ENCODE data around the gene GALK2.
A peak's percentile ranks its signal among the peaks of the same experiment; 100 is the strongest.
"Not testable (repeated sequence)": the region's sequence is repeated elsewhere in the genome, so short reads cannot be mapped to it uniquely, and the experiment has no call there.

GALK2 gene

DNA sequence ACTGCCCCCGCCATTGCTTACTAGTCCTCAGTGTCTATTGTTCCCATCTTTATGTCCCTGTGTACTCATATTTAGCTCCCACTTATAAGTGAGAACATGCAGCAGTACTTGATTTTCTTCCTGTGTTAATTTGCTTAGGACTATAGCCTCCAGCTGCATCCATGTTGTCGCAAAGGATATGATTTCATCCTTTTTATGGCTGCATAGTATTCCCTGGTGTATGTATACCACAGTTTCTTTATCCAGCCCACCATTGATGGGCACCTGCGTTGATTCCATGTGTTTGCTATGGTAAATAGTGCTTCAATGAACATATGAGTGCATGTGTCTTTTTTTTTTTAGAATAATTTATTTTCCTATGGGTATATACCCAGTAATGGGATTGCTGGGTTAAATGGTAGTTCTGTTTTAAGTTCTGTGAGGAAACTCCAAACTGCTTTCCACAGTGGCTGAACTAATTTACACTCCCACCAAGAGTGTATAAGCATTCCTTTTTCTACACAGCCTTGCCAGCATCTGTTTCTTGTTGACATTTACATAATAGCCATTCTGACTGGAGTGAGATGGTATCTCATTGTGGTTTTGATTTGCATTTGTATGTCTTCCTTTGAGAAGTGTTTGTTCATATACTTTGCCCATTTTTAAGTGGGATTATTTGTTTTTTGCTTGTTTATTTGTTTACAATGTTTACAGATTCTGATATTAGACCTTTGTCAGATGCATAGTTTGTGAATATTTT, 53.7 kb downstream of the GALK2 start:
- no peak for DNase-seq (ENCODE audit: low read depth)

DNA sequence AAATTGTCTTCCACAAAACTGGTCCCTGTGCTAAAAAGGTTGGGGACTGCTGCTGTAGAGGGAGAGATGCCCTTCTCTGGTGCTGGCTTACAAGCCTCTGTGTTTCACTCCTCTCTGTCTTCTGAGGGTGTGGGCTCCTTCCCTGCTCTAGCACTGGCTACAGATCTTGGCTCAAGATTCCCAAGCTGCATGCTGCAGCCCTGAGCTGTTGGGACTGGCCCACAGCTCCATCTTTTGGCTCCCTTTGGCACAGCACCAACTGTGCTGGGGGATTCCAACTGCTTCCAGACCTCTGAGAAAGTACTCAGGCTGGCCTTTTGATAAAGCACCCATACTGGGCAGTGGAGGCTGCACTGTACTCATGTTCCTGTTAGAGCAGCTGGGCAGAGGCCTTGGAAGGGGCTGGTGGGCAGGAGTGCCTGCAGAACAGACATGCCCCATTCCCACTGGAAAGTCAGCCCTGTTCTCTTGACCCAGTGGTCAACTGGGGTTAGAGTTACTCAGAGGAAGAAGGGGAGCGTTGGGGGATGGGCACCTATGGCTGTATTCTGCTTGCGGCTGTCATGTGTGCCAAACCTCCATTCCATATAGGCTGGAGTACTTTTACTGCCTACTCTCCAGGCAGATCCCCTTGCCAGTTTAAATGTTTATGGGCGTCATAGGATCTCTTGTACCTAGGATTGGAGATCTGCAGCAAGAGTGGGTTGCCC, 55.7 kb downstream of the GALK2 start:
- DNase-seq (ENCODE audit: low read depth): no peak

GRCh38 chr15:49227602-49228001, 57.6 kb downstream of the GALK2 start:
- no peak for DNase-seq (ENCODE audit: low read depth)

GRCh38 chr15:49229922-49230321, 59.9 kb downstream of the GALK2 start:
- no peak for DNase-seq (ENCODE audit: low read depth)

DNA sequence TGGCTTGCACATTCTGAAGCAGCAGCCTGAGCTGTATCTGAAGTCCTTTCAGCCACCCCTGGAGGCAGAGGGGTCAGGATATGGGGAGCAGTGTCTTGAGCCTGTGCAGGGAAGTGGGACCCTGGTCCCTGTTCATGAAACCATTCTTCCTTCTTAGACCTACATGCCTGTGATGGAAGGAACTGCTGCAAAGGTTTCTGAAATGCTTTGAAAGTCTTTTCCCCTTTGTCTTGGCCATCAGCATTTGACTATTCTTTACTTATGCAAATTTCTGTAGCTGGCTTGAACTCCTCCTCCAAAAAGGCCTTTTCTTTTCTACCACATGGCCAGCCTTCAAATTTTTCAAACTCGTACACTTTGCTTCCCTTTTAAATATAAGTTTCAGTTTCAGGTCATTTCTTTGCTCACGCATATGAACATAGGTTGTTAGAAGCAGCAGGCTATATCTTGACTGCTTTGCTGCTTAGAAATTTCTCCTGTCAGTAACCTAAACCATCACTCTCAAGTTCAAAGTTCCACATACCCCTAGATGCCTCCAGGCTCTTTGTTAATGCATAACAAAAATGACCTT, 62.3 kb downstream of the GALK2 start:
- DNase-seq (ENCODE audit: low read depth): no peak

- peak; percentile 9 for DNase-seq (ENCODE audit: low read depth)
These were observed 65.5 kb downstream of the GALK2 start for GRCh38 chr15:49235446-49236124.

- no peak for DNase-seq (ENCODE audit: low read depth)
These were observed 66.8 kb downstream of the GALK2 start for GRCh38 chr15:49236869-49237268.

GRCh38 chr15:49238342-49238741, 68.3 kb downstream of the GALK2 start:
- no peak for DNase-seq (ENCODE audit: low read depth)

GRCh38 chr15:49239105-49239504, 69.1 kb downstream of the GALK2 start:
- no peak for DNase-seq (ENCODE audit: low read depth)

DNA sequence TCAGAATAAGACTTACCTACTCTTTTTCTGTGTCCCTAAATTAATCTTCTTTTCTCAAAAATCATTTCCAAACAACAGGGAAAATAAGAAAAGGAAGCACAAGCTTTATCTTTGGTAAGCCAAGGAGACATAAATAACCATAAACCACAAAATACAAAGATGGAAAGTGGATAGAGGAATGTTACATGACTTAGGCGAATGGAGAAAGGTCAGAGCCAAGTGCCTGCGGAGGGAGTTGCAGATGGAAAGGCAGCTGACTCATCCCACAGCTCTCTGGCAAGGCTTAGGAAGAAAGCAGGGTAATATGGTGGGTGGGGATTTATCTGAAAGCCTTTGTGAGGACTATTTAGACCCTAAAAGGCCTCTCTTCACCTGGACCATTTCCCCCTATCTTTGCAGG, 72.8 kb downstream of the GALK2 start:
- DNase-seq (ENCODE audit: low read depth): no peak

GRCh38 chr15:49247556-49248110, 77.6 kb downstream of the GALK2 start:
- no peak for DNase-seq (ENCODE audit: low read depth)

GRCh38 chr15:49248291-49248690, 78.2 kb downstream of the GALK2 start:
- DNase-seq (ENCODE audit: low read depth): no peak

- DNase-seq (ENCODE audit: low read depth): no peak
These were observed 86.1 kb downstream of the GALK2 start for GRCh38 chr15:49255966-49256759.

GRCh38 chr15:49265117-49265516, 95.1 kb downstream of the GALK2 start:
- DNase-seq (ENCODE audit: low read depth): not testable (repeated sequence)

DNA sequence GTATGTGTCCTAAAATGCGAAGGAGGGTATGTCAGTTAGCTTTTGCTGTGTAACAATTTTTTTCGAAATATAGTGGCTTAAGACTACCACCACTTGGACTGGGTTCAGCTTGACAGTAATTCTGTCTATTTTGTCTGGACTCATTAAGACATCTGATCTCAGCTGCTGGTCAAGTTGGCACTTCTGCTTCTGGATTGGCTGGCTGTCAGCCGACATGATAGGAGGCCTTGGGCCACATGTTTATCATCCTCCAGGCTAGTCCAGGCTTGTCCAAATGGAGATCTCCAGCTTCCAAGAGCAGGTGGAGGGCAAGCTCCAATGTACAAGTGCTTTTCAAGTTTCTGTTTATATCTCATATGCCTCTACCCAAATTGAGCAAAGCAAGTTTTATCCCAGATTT, 95.9 kb downstream of the GALK2 start:
- DNase-seq (ENCODE audit: low read depth): no peak

DNA sequence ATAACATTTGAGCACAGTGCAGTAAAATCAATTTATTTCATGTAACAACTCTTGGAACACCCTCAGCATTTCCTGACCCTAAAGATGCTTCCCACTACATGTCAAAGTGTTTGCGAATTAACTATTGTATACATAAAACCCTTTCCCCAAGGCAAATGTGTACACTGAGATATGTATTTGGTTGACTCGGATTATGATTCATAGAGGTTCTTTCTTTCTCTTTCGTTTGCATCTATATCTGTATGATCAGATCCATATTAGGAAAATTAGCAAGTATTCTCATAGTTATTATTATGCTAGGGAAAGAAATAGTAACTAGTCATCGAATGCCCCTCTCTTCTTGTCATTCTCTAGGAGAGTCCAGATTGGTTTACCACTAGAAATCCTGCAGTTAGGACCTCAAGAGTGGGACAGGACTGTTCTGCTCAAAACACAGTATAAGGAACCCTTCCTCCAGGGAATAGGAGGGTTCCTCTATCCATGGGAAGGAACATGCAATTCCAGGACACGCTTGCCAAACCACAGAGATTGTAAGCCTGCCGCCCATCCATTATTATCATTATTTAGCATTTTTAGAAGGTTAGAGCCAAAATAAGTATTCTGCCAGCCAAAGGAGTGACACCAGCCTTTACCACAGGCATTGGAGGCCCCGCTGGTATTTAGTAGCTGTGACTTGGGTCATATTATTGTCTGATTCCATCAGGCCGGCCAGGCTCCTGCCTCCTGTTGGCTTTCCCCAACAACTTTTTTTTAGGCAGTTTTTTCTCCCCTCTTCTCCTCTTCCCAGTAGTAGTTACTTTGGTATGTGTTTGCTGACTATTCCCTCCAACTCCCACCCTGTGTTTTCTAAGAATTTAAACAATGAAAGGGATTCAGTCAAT, 100.7 kb downstream of the GALK2 start:
- no peak for DNase-seq (ENCODE audit: low read depth)

DNA sequence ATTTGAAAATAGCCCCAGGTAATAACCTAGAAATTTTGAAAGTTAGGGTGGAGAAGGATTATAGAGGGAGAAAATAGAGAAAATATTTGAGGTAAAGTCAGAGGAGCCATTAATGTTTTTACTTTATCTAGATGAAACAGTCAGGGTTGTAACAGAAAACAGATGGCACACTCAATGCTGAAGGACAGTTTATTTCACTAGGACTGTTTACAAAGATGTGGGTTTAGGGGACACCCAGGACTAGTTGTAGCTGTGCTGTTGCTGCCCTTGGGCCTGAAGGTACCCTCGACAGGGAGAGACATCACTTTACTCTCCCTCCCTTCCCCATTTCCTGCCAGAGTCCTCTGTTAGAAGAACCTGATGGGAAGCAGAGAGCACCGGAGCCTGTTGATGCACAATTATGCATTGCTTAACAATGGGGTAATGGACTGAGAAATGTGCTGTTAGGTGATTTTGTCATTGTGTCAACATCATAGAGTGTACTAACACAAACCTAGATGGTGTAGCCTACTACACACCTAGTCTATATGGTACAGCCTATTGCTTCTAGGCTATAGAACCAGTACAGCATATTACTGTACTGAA, 103.8 kb downstream of the GALK2 start:
- DNase-seq (ENCODE audit: low read depth): no peak

- no peak for DNase-seq (ENCODE audit: low read depth)
These were observed 108.7 kb downstream of the GALK2 start for GRCh38 chr15:49278751-49279150.

DNA sequence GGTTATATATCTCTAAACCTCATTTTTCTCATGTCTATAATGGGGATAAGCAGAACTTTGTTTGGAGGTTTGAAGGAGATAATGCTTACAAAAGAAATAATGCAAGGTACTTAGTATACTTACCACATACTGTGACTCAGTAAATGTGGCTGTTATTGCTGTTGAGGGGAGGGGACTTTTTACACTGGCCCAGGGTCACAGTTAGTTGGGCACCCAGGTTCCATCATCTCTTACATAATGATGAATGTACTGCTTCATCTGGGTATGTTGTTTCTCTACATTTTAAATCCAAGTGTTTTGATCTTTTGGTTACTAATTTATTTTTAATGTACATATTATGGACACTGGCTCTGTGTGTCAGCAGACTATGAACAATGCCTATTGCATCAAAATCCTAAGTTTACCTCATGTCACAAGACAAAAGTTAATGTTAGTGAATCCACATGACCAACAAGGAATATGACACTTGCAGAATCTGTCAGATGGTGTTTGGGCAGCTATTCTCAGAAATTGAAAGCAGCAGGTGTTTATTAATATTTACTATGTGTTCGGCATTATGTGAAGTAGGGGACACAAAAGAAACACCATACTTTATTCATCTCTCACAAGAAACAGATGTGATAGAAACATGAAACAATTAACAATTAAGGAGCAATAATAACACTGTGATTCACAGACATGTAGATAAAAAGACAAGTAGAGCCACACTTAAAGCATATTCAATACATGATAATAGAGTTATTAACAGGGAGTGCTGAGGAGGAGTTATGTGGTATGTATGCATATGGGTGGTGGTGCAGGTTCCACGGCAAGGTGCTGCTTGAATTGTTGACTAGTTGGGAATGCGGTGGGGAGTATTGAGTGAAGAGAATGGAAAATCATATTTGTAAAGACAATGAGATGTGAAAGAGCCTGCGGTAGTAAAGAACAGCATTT, 109.7 kb downstream of the GALK2 start:
- DNase-seq (ENCODE audit: low read depth): no peak

All from stimulated activated CD8-positive, alpha-beta memory T cell treated with anti-CD3 and anti-CD28 coated beads, Interleukin-12 subunit alpha, Interleukin-12 subunit beta, amount 100 ng/mL, for 4 hours (primary cell).